VCaP (cell line): Measurements from ENCODE around the gene CATSPERE.
A peak's percentile ranks its signal among the peaks of the same experiment; 100 is the strongest.

Source experiments
- H3K27ac ChIP-seq: fragments of 450-650 bp; 2 replicates; pipeline ENCODE4 v1.5.1; 2017
- CTCF ChIP-seq: fragments of 450-650 bp; conservative IDR thresholded peaks from 2 replicates; pipeline ENCODE4 v1.5.1; 2017; ENCODE audit warnings: mild to moderate bottlenecking, moderate library complexity

The CATSPERE gene

GRCh38 chr1:244461245-244462071 lies at the start of gene CATSPERE:
CATSPERE (plus strand) TSS chr1:244461273; CDS start chr1:244461430, 157 bp downstream.
- no peak for TF ChIP-seq CTCF
- H3K27ac ChIP-seq, result peak within 1 kb of the TSS; percentile 84

- no peak overlapping the region for H3K27ac ChIP-seq
- no peak for TF ChIP-seq CTCF
Observed at GRCh38 chr1:244412176-244412575, 48.9 kb upstream of the CATSPERE start.

- H3K27ac ChIP-seq, result no peak overlapping the region
- TF ChIP-seq CTCF, result no peak
Observed at GRCh38 chr1:244413736-244414135, 47.3 kb upstream of the CATSPERE start.

GRCh38 chr1:244414543-244414942 lies 46.5 kb upstream of the CATSPERE start:
- H3K27ac ChIP-seq, result no peak overlapping the region
- TF ChIP-seq CTCF, result no peak

- no peak for TF ChIP-seq CTCF
- H3K27ac ChIP-seq, result no peak overlapping the region
Observed at GRCh38 chr1:244419024-244419423, 42.0 kb upstream of the CATSPERE start.

GRCh38 chr1:244422174-244422573 lies 38.9 kb upstream of the CATSPERE start:
- no peak for TF ChIP-seq CTCF

GRCh38 chr1:244424649-244425334 lies 36.3 kb upstream of the CATSPERE start:
- TF ChIP-seq CTCF, result no peak
- H3K27ac ChIP-seq, result peak overlapping the region; percentile 93

More at GRCh38 chr1:244422174-244422573, 38.9 kb upstream of the CATSPERE start:
- H3K27ac ChIP-seq, result peak overlapping the region; percentile 93
